NT2/D1 (cell line): ENCODE results near the gene TSPEAR.

Experiments
- SUZ12 ChIP-seq: IDR thresholded peaks from 2 replicates; pipeline ENCODE4 v1.6.1; 2011; ENCODE audit not compliant: insufficient read length, insufficient read depth; ENCODE audit errors: extremely low read depth
- ZNF274 ChIP-seq: IDR thresholded peaks from 2 replicates; pipeline ENCODE4 v1.6.1; 2011; ENCODE audit warnings: mild to moderate bottlenecking, low read depth, low read length

DNA sequence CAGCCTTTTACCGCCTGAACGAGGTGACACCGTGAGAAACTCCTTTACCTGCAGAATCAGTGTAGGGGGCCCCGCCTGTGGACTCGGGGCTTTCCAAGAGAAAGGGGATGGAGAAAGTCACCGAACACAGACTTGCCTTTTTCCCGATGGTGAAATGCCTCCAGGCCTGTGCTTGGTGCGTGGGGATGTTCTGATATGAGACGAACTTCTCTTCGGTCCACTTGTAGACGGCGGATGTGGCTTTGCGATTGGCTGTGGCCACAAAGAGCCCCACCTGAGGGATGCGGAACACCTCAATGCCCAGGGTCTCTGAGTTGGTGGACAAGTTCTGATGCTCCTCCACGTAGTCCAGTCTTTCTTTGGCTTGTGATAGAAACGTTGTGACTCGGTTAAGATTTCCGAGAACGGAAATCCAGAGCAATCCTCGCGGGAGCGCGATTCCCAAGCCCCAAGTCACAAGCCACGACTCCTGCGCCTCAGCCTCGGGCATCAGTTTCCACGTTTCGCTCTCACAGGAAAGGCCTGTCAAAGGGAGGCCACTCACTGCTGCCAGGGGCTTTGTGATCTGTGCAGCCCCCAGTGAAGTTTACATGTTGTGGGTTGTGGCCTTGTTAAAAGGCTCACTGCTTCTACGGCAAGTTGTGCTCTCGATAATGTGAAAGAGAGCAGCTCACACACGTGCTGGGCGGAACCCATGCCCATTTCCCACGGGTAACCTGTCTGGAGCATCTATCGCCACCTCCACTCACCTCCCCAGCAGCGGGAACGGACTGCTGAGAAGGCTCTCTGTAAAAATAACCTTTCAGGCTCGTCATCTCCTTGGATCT lies 184.0 kb downstream of the TSPEAR start:
- TF ChIP-seq SUZ12 (no peak), ZNF274 (no peak)
